Gastrocnemius medialis (tissue), 4 donors: ENCODE results near the gene MTX3. TPM values are rescaled to one million over a fixed set of nuclear protein-coding genes. Genes with fewer than 3 reads are reported as not detected.

ENCODE experiments used
- ATAC-seq, 2 donors: fragments of 150-250 bp; one replicate each; pipeline ENCODE4 v1.9.1; 2016
- DNase-seq, 2 donors: peaks; one replicate each; pipeline ENCODE4 v3.0.0-alpha.2; 2019
- H3K27ac ChIP-seq, 4 donors: fragments of 200-600 bp; sonication (generic); 1 replicate in 1 of 4; 2 replicates in 3 of 4; pipeline ENCODE4 v1.5.1; 2016 to 2018; ENCODE audit warnings: mild to moderate bottlenecking in 2 of 4, moderate library complexity in 1 of 4
- H3K27me3 ChIP-seq, 3 donors: fragments of 200-600 bp; sonication (generic) in 2 of 3; 1 replicate in 1 of 3; 2 replicates in 2 of 3; pipeline versions ENCODE4 v1.5.1 to v1.6.0; 2016 to 2019; ENCODE audit warnings: mild to moderate bottlenecking in 1 of 3, moderate library complexity in 1 of 3
- H3K36me3 ChIP-seq, 2 donors: fragments of 200-600 bp; sonication (generic) in 1 of 2; one replicate each; pipeline ENCODE4 v1.5.1; 2017 to 2018
- H3K4me1 ChIP-seq, 2 donors: fragments of 200-600 bp; sonication (generic) in 1 of 2; one replicate each; pipeline ENCODE4 v1.5.1; 2016 to 2017; ENCODE audit warnings: mild to moderate bottlenecking in 2 of 2
- H3K4me3 ChIP-seq, 4 donors: fragments of 200-600 bp; sonication (generic) in 3 of 4; 1 replicate in 1 of 4; 2 replicates in 3 of 4; pipeline ENCODE4 v1.5.1; 2016 to 2019; ENCODE audit warnings: mild to moderate bottlenecking in 2 of 4
- H3K9me3 ChIP-seq, 3 donors: fragments of 200-600 bp; sonication (generic) in 2 of 3; 1 replicate in 1 of 3; 2 replicates in 2 of 3; pipeline ENCODE4 v1.5.1; 2016 to 2019
- CTCF ChIP-seq, 5 experiments: fragments of 450-650 bp in 3 of 5; fragments of 200-600 bp in 2 of 5; sonication (generic) in 2 of 5; IDR thresholded peaks in 4 of 5; conservative IDR thresholded peaks in 1 of 5; 1 replicate in 4 of 5; 2 replicates in 1 of 5; pipeline ENCODE4 v1.5.1; 2016 to 2019; ENCODE audit warnings: antibody characterized with exemption in 5 of 5, mild to moderate bottlenecking in 3 of 5, moderate library complexity in 3 of 5
- POLR2A ChIP-seq, 2 donors: fragments of 450-650 bp; IDR thresholded peaks; one replicate each; pipeline ENCODE4 v1.6.1; 2017; ENCODE audit warnings: antibody characterized with exemption in 2 of 2, mild to moderate bottlenecking in 2 of 2, moderate library complexity in 2 of 2
- in situ Hi-C, 4 donors: fragments of 200-750 bp; cut with MboI; loops; one replicate each; pipeline versions ENCODE4 v1.15.0 to v1.8.0; 2017; ENCODE audit warnings: low sequenced_read_pairs in 4 of 4
- intact Hi-C: fragments of 100-400 bp; cut with DNase I; formaldehyde crosslinking; loops from one replicate; pipeline ENCODE4 v1.15.1; 2023; ENCODE audit warnings: low total_unique reads
- total RNA-seq, 4 donors: library from RNA; depleted of rRNA; stranded (reverse); fragments of >200 nt; gene quantifications; one replicate each; pipeline versions ENCODE4 v1.1.0 to v1.2.3, GENCODE V29; 2016

The MTX3 gene
- total RNA-seq, 4 donors from 2014 or later = 8.2 to 29.3 (median 10.8) TPM

- TF ChIP-seq CTCF (IDR thresholded peaks at IDR 0.05 in 4 of 5, conservative IDR thresholded peaks at IDR 0.05 in 1 of 5) = no peak
- no peak for TF ChIP-seq POLR2A (IDR thresholded peaks at IDR 0.05)
- Histone ChIP-seq H3K4me3 (peak overlapping the region; percentile 83 to 94 (median 94)), H3K36me3 (peaks cover 3 to 30% of the 10 kb centered on the region in 2 donors), H3K9me3 (no peaks in the 10 kb centered on the region), H3K27me3 (no peaks in the 10 kb centered on the region), H3K4me1 (peaks cover 21 to 26% of the 10 kb centered on the region in 2 donors), H3K27ac (peak overlapping the region; percentile 67 to 83 (median 80))
- intact Hi-C loops = no loop called here
- ATAC-seq (no peak), DNase-seq (no peak)
- in situ Hi-C loops = no loop called here
Measured at GRCh38 chr5:79990205-79990597, 861 bp downstream of the MTX3 start.

- in situ Hi-C loops = no loop called here
- H3K4me1 ChIP-seq = peaks cover 13 to 17% of the 10 kb centered on the region in 2 donors
- intact Hi-C loops = no loop called here
- no peaks in the 10 kb centered on the region for H3K27me3 ChIP-seq
- peaks cover 3 to 61% of the 10 kb centered on the region in 2 donors for H3K36me3 ChIP-seq
- no peak for ATAC-seq
- H3K9me3 ChIP-seq = no peaks in the 10 kb centered on the region
- no peak overlapping the region for H3K4me3 ChIP-seq
- TF ChIP-seq POLR2A (IDR thresholded peaks at IDR 0.05) = no peak
- no peak for TF ChIP-seq CTCF (IDR thresholded peaks at IDR 0.05 in 4 of 5, conservative IDR thresholded peaks at IDR 0.05 in 1 of 5)
- DNase-seq = no peak
- H3K27ac ChIP-seq = no peak overlapping the region
Measured at GRCh38 chr5:79986260-79986659, 4.8 kb downstream of the MTX3 start.

- in situ Hi-C loops = no loop called here
- Histone ChIP-seq H3K27ac (no peak overlapping the region), H3K4me1 (peaks cover 7 to 14% of the 10 kb centered on the region in 2 donors), H3K9me3 (no peaks in the 10 kb centered on the region), H3K36me3 (peaks cover 3 to 61% of the 10 kb centered on the region in 2 donors), H3K4me3 (no peak overlapping the region), H3K27me3 (no peaks in the 10 kb centered on the region)
- TF ChIP-seq CTCF (IDR thresholded peaks at IDR 0.05 in 4 of 5, conservative IDR thresholded peaks at IDR 0.05 in 1 of 5) = no peak
- TF ChIP-seq POLR2A (IDR thresholded peaks at IDR 0.05) = no peak
- no peak for ATAC-seq
- intact Hi-C loops = no loop called here
- no peak for DNase-seq
Measured at GRCh38 chr5:79985288-79985687, 5.8 kb downstream of the MTX3 start.

- H3K36me3 ChIP-seq = peaks cover 3 to 61% of the 10 kb centered on the region in 2 donors
- ATAC-seq = no peak
Measured at GRCh38 chr5:79984363-79984762, 6.7 kb downstream of the MTX3 start.

More at GRCh38 chr5:79984363-79984762, 6.7 kb downstream of the MTX3 start:
- intact Hi-C loops = no loop called here
- no peak overlapping the region for H3K4me3 ChIP-seq
- H3K4me1 ChIP-seq = peaks cover 0 to 4% of the 10 kb centered on the region in 2 donors
- no peaks in the 10 kb centered on the region for H3K9me3 ChIP-seq
- DNase-seq = no peak
- in situ Hi-C loops = no loop called here
- H3K27ac ChIP-seq = no peak overlapping the region
- no peak for TF ChIP-seq CTCF (IDR thresholded peaks at IDR 0.05 in 4 of 5, conservative IDR thresholded peaks at IDR 0.05 in 1 of 5)
- no peak for TF ChIP-seq POLR2A (IDR thresholded peaks at IDR 0.05)
- no peaks in the 10 kb centered on the region for H3K27me3 ChIP-seq
